PC-3 (cell line): ENCODE measurements around the gene TPK1. TPM values are rescaled to one million over a fixed set of nuclear protein-coding genes. Genes with fewer than 3 reads are reported as not detected.

Source experiments
- ATAC-seq: fragments of 200-7000 bp; cut with Tn5 transposase; 2 replicates; pipeline ENCODE4 v1.9.1; 2020; ENCODE audit warnings: mild to moderate bottlenecking, moderate library complexity
- BruUV-seq: library from RNA; stranded (reverse); fragments of 400-500 nt; replicated peaks from 2 replicates; lab custom pipeline; 2021; lab: Mats Ljungman, UMichigan
- CTCF ChIA-PET: fragments of 300-600 bp; sonication (Branson Sonifier 250); formaldehyde crosslinking; loops from one replicate; lab custom pipeline; 2022; ENCODE audit warnings: antibody characterized with exemption; lab: Charles Lee
- POLR2A ChIA-PET: fragments of 300-600 bp; sonication (Branson Sonifier 250); formaldehyde crosslinking; loops from one replicate; lab custom pipeline; 2022; ENCODE audit warnings: antibody characterized with exemption; ENCODE audit not compliant: unreplicated experiment; lab: Charles Lee
- DNase-seq: peaks from one replicate; pipeline ENCODE4 v3.0.0-alpha.2; 2015
- H2AFZ ChIP-seq: fragments of 300-600 bp; sonication (generic); 2 replicates; pipeline ENCODE4 v1.6.0; 2016; ENCODE audit warnings: antibody characterized with exemption, low read length
- H3F3A ChIP-seq: fragments of 300-600 bp; sonication (generic); one replicate; pipeline ENCODE4 v1.6.0; 2017; ENCODE audit warnings: antibody characterized with exemption, low read length, control low read depth, mild to moderate bottlenecking; ENCODE audit not compliant: unreplicated experiment
- H3K27ac ChIP-seq: fragments of 300-600 bp; sonication (generic); 2 replicates; pipeline ENCODE4 v1.5.1; 2016; ENCODE audit warnings: mild to moderate bottlenecking, low read length
- H3K27me3 ChIP-seq: fragments of 300-600 bp; sonication (generic); 2 replicates; pipeline ENCODE4 v1.6.1; 2016; ENCODE audit warnings: low read length, mixed read lengths
- H3K36me3 ChIP-seq: fragments of 300-600 bp; sonication (generic); 2 replicates; pipeline ENCODE4 v1.6.1; 2016; ENCODE audit warnings: low read depth, mixed run types, low read length, mixed read lengths
- H3K4me1 ChIP-seq: fragments of 300-600 bp; sonication (generic); 2 replicates; pipeline ENCODE4 v1.5.1; 2016; ENCODE audit warnings: low read length; ENCODE audit not compliant: insufficient read depth
- H3K4me2 ChIP-seq: fragments of 300-600 bp; sonication (generic); 2 replicates; pipeline ENCODE4 v1.6.0; 2016; ENCODE audit warnings: low read length
- H3K4me3 ChIP-seq: fragments of 300-600 bp; sonication (generic); 2 replicates; pipeline ENCODE4 v1.5.1; 2016; ENCODE audit warnings: mild to moderate bottlenecking, low read length, mixed read lengths
- H3K79me2 ChIP-seq: fragments of 300-600 bp; sonication (generic); 2 replicates; pipeline ENCODE4 v1.6.1; 2017; ENCODE audit warnings: low read length, mixed read lengths
- H3K9ac ChIP-seq: fragments of 300-600 bp; sonication (generic); 2 replicates; pipeline ENCODE4 v1.6.0; 2016; ENCODE audit warnings: mild to moderate bottlenecking, low read length
- H3K9me2 ChIP-seq: fragments of 300-600 bp; sonication (generic); replicated peaks from 2 replicates; pipeline ENCODE4 v1.6.1; 2016; ENCODE audit warnings: mixed run types, low read length, mixed read lengths
- H3K9me3 ChIP-seq: fragments of 300-600 bp; sonication (generic); 2 replicates; pipeline ENCODE4 v1.6.1; 2016; ENCODE audit warnings: low read length, mixed read lengths
- H4K20me1 ChIP-seq: fragments of 300-600 bp; sonication (generic); 2 replicates; pipeline ENCODE4 v1.6.1; 2016; ENCODE audit warnings: low read length, mixed read lengths
- CTCF ChIP-seq: fragments of 300-600 bp; sonication (generic); conservative IDR thresholded peaks from 2 replicates; pipeline ENCODE4 v1.5.1; 2017; ENCODE audit warnings: antibody characterized with exemption, low read depth, mild to moderate bottlenecking, low read length
- EZH2 ChIP-seq: fragments of 300-600 bp; sonication (generic); IDR thresholded peaks from one replicate; pipeline ENCODE4 v1.6.1; 2017; ENCODE audit warnings: antibody characterized with exemption, mild to moderate bottlenecking, low read length; ENCODE audit not compliant: unreplicated experiment
- EZH2phosphoT487 ChIP-seq: fragments of 300-600 bp; sonication (generic); IDR thresholded peaks from 2 replicates; pipeline ENCODE4 v1.6.1; 2018; ENCODE audit warnings: mild to moderate bottlenecking, antibody characterized with exemption, low read length, borderline replicate concordance
- intact Hi-C: fragments of 100-400 bp; cut with micrococcal nuclease; formaldehyde crosslinking; loops from 2 replicates; pipeline ENCODE4 v1.9.0; 2023
- total RNA-seq: library from RNA; depleted of rRNA; stranded (reverse); fragments of >200 nt; gene quantifications from 2 replicates; pipeline ENCODE4 v1.2.3, GENCODE V29; 2014

Gene TPK1
- total RNA-seq, 1 experiment from 2014 or later: 4.5 TPM

DNA sequence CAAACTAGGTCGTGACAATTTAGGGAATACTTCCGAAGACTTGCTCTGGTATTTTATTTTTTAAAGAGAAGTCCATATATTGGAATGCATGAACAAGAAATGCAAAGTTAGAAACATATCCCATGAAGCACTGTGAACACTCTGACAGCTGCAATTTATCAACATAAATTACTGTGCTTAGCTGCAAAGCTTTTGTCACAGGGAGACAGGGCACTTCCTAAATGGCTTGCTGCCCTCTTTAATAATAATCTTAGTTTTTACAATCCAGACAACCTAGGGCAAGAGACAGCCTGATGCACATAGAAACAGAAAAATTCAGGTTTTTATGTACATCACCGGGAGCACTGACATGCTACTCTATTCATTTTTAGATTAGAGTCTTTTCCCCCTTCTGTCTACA, 354.0 kb downstream of the TPK1 start:
- Histone ChIP-seq H3K36me3 (no peaks in the 10 kb centered on the region), H3K9me2 (no peaks in the 10 kb centered on the region), H4K20me1 (no peaks in the 10 kb centered on the region), H3K4me3 (no peak overlapping the region), H3K4me2 (no peak overlapping the region), H3K9ac (no peak overlapping the region), H3K27me3 (no peaks in the 10 kb centered on the region), H2AFZ (no peak overlapping the region), H3K79me2 (no peaks in the 10 kb centered on the region), H3F3A (no peaks in the 10 kb centered on the region), H3K27ac (no peak overlapping the region), H3K4me1 (no peaks in the 10 kb centered on the region), H3K9me3 (no peaks in the 10 kb centered on the region)
- ATAC-seq: no peak
- ChIA-PET POLR2A (no interaction called here), CTCF (no interaction called here)
- TF ChIP-seq EZH2 (no peak), CTCF (no peak)
- BruUV-seq: no TSS peak
- intact Hi-C loops: no loop called here
- no peak for DNase-seq

GRCh38 chr7:144477348-144477747, 358.5 kb downstream of the TPK1 start:
- CTCF ChIA-PET: no interaction called here
- POLR2A ChIA-PET: no interaction called here
- Histone ChIP-seq H3K27ac (no peak overlapping the region), H3K27me3 (no peaks in the 10 kb centered on the region), H3K9me2 (no peaks in the 10 kb centered on the region), H3K9me3 (no peaks in the 10 kb centered on the region), H3F3A (no peaks in the 10 kb centered on the region), H3K4me1 (no peaks in the 10 kb centered on the region), H3K79me2 (no peaks in the 10 kb centered on the region), H2AFZ (no peak overlapping the region), H3K4me3 (no peak overlapping the region), H3K4me2 (no peak overlapping the region), H3K9ac (no peak overlapping the region), H4K20me1 (no peaks in the 10 kb centered on the region), H3K36me3 (no peaks in the 10 kb centered on the region)
- no TSS peak for BruUV-seq
- ATAC-seq (no peak), DNase-seq (no peak)
- TF ChIP-seq CTCF: no peak
- TF ChIP-seq EZH2phosphoT487: no peak
- no peak for TF ChIP-seq EZH2
- intact Hi-C loops: no loop called here

- DNase-seq: no peak
- H3F3A ChIP-seq: no peaks in the 10 kb centered on the region
- CTCF ChIA-PET: no interaction called here
- TF ChIP-seq EZH2 (no peak), CTCF (no peak), EZH2phosphoT487 (no peak)
- H3K9me2 ChIP-seq: no peaks in the 10 kb centered on the region
- H3K9me3 ChIP-seq: no peaks in the 10 kb centered on the region
- no peak overlapping the region for H3K4me2 ChIP-seq
- no TSS peak for BruUV-seq
- H3K27ac ChIP-seq: no peak overlapping the region
- H3K27me3 ChIP-seq: no peaks in the 10 kb centered on the region
- no peak overlapping the region for H2AFZ ChIP-seq
- no peaks in the 10 kb centered on the region for H3K36me3 ChIP-seq
- ATAC-seq: no peak
- no peaks in the 10 kb centered on the region for H3K4me1 ChIP-seq
- H3K4me3 ChIP-seq: no peak overlapping the region
- H3K79me2 ChIP-seq: no peaks in the 10 kb centered on the region
- POLR2A ChIA-PET: no interaction called here
- no peak overlapping the region for H3K9ac ChIP-seq
- intact Hi-C loops: no loop called here
- no peaks in the 10 kb centered on the region for H4K20me1 ChIP-seq
Observed at GRCh38 chr7:144474800-144475615, 360.8 kb downstream of the TPK1 start.
